Measurements from ENCODE around the gene NRXN2.

NRXN2 gene

DNA sequence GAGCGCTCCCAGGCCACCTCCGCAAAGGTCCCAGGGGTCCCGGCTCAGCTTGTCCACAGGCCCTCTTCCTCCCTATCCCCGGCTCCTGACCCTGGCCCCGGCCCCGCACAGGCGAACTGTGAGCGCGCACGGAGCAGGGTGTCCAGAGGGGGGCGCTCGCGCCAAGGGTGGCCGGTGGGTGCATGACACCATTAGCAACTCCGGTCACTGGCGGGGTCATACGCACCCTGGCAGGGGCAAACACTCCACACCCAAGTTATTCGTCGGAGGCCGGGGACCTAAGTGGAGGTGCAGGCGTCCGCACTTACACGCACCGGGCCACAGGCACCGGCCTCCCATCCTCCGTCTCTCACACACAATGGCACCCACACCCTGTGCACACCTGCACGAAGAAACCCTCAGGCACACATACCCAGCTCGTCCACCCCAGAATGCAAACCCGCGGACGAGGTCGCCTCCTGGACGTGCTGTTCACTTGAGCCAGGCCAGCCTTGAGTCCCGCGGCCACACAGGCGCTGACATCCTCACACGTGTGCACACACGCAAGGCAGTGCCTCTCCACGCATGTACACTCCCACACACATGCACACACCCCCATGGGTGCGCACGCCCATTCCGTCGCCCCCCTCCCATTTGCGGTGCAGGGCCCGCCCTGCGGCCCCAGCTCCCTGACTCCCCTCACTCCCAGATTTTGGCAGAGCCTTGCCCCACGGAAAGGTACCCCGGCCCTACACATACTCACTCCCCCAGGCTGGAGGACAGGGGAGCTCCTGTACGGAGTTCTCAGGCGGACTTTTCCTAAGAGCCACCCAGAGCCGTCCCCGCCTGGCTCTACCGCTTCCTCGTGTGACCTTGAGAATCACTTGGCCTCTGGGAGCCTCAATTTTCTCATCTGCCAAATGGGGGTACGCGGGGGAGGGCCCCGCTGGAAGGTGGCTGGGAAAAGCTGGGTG is 20.9 kb upstream of the NRXN2 start, which contains the start of gene RASGRP2:
Gene RASGRP2 (minus strand): TSS at position 552 of the 953 bp plus-strand sequence. CDS start 1,276 bp downstream, outside the sequence.
- DNase-seq (ENCODE audit: low spot score), result peak; percentile 85

DNA sequence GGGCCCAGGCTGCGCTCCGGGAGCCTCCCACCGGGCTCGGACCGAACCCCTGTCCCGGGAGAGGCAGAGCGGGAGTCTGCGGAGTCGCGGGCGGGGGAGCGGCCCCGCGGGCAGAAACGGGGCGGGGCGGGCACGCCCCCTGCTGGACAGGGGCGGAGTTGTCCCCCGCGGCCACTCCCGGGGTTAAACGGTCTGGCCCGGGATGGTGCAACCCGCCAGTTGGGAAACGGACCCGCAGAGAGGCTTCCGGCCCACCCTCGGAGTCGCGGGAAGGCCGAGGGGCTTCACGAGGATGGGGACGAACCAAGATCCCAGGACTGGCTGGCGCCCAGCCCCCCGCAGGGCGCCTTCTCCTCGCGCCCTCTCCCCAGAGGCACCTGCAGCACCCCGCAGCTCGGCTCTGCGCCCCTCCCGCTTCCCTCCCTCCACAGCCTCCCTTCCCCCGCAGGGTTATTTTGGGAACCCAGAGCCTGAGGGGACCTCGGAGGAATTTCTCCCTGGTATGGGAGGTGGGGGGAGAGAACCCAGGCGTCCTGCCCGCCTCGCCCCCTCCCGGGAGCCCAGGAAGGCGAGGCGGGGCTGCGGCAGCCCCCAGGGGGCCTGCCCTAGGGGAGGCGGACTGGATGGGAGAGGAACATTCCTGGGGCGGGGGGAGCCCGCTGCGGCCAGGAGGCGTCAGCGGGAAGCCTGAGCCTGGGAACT is 20.0 kb upstream of the NRXN2 start:
- DNase-seq (ENCODE audit: low spot score), result peak; percentile 76

DNA sequence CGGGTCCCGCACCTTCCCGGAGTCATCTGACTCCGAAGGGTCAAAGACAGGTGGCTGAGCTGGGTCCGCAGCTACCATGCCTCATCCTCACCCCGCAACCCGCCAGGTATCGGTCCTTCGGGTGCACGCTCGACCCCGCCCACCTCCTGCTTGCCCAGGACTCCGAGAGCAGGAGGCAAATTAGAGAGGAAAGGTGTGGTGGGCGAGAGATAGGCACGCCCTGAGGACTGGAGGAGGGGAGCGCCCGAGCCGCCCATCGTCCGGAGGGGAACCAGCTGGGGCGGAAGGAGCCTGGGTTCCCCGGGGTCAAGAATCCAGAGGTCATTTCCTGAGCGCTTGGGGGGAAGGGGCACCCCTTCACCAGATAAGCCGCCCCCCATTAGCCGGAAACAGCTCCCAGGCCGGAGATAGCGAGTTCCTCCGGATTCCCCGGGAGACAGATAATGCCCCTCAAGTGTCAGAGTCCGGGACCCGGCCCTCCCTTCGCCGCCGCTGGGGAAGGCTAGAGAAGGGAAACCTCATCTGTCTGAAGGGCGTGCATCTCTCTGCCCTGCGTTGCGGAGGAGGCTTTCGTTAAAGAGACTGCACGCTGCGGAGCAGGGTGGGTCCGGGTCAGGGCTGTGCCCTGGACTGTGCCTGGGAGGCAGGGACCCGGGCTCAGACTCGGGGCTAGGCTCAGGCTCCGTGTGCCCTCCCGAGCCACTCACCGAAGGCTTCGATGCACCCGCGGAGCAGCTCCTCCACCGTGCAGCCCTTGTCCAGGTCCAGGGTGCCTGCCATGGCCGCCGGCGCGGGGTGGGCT is 19.3 kb upstream of the NRXN2 start:
- DNase-seq (ENCODE audit: low spot score), result peak; percentile 23

DNA sequence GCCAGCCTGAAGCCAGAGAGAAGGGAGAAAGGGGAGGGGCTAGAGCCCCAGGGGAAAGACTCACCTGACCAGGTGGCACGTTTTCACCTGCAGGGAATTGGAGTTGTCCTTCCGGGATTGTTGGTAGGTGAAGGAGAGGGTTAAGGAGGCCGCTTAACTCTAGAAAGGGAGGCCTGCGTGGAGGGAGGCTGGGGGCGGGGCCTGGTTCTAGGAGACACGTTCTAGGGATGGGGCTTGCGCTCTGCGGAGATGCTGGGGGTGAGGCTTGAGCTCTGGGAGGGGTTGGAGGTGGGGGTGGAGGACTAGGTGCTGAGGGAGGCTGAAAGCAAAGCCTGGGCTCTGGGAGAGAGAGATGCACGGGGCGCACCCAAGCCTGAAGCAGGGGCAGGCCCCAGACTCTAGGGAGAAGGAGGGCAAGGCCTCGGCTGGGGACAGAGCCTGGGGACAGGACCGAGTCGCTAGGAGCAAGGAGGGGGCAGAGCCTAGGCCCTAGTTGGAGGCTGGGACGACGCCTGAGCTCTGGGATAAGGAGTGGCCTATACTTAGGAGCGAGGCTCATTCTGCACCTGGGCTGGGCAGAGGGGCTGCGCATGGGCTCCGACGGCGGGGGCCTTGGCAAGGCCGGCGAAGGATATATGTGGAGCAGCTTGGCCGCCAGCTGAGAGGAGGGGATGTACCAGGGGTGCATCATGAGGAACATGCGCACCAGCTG is 18.5 kb upstream of the NRXN2 start:
- DNase-seq (ENCODE audit: low spot score), result no peak

DNA sequence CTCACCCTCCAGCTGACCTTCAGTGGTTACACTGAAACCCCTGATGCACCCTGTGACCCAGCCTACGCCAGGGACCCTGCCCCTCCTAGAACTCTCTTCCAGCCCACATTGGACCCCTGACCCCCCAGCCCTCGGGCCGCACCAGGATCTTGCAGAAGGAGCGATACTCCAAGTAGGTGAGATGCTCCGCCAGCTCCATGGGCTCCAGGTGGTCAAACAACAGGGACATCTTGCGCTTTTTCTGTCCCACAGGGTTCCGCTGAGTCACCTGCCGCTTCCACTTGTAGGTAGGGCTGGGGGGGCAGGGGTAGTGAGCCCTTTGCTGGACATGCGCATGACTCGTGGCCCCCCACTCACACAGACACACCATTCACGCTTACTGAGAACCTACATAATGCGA is 16.9 kb upstream of the NRXN2 start:
- no peak for DNase-seq (ENCODE audit: low spot score)

DNA sequence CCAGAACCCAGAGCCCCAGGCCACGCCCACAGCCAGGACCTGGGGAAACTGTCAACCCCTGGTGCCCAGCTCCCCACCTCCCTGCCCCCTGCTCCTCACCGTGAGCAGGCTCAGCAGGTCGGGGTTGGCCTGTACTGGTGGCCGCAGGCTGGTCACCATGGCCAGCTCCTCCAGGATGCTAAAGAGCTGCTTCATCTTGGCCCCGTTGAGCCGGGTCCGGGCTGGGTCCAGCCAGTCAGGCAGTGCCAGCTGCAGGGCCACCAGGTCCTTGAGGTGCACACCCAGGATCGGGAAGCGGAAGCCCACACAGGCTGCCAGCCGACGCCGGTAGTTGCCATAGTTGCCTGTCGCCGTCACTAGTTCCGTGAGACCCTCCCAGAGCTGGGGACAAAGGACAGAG is 13.7 kb upstream of the NRXN2 start:
- DNase-seq (ENCODE audit: low spot score), result no peak

DNA sequence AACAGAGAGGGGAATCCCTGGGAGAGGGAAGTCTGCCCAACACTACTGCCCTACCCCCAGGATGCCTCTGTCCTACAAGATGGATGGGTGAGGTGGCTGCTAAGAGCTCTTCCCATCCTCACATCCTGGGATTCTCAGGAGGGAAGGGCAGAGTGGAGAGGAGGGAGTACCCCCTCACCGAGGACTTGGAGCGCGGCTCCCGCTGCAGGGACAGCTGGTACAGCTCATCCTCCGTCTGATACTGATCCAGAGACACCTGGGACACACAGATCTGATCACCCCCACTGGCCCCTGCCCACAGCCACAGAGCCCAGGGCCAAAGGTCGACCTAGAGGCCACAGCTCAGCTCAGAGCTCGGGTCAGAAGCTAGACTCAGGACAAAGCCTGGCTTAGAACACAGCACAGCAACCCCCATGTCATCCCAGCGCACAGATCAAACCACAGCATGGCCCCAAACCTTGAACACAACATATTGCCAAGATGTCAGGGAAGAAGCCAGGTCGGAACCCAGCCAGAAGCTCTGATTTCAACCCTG is 12.8 kb upstream of the NRXN2 start:
- no peak for DNase-seq (ENCODE audit: low spot score)

DNA sequence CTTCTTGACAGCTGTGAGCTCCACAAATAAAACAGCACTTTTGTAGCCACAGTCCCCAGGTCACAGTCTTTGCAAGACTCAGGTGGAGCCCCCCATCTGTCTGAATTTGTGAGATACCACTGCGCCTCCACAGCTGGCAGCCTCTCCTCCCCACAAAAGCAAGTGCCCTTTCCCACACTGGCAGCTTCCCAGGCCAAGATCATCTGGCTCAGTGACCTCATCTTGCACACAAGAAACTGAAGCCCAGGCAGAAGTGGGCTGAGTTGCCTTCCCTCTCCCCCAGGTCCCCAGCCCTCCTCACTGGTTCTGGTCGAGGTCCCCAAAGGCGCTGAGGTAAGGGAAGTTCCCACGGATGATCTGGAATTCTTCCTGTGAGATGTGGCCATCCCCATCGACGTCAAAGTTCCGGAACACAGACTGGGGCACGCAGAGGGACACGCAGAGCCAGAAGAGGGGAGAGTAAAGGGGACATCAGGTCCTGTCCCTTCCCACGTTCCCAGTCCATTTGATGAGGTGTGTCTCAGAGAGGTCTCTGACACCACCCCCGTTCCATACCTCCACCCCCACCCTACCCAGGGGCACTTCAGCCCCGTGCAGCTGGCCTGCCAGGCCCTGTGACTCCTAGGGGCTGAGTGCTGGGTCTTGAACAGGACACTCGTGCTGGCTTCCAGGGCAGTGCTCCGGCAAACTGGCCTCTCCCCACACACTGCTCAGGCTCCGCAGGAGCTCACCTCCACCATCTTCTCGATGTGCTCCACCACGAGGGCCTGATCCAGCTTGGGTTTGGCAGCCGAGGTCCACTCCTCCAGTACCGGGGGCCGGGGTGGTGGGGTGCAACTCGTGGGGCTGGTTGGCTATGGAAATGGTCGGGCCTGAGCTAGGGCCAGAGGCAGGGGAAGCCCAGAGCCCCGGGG is 12.1 kb upstream of the NRXN2 start:
- no peak for DNase-seq (ENCODE audit: low spot score)

DNA sequence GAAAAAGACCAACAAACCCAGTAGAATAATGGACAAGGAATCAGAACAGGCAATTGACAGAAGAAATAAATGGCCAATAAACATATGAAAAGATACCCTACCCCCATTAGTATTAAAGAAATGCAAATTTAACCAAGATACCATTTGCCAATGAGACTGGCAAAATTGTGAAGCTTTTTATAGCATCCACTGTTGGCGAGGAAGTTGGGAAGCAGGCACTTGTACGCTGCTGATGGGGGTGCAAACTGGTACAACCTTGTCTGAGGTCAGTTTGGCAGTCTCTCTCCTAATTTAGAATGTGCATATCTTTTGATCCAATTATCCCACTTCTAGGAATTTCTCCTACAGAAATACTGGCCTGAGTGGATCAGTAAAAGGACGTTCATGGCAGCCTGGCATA is 8.6 kb upstream of the NRXN2 start:
- no peak for DNase-seq (ENCODE audit: low spot score)

DNA sequence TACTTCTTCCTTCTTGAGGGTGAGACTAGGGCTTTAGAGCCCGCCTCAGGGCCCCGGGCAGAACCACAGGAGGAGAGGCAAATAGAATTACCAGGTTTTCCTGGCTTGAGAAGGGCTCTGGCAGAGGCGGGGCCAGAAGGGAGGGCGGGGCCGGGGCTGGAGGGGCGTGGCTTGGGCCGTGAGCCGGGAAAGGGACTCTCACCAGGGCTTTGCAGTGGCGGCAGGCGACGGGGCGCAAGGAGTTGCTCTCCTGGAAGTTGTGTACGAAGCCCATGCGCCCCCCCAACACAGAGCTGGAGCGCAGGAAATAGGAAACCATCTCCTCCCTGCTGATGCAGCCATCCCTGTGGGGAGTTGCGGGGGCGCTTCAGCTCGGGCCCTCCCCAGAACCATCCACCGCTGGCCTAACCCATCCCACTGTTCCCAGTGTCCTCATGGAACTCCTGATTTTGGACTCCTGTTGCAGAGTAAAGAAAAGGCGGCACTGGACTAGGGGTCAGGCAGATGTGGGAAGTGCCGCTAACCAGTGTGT is 6.9 kb upstream of the NRXN2 start:
- DNase-seq (ENCODE audit: low spot score), result no peak

DNA sequence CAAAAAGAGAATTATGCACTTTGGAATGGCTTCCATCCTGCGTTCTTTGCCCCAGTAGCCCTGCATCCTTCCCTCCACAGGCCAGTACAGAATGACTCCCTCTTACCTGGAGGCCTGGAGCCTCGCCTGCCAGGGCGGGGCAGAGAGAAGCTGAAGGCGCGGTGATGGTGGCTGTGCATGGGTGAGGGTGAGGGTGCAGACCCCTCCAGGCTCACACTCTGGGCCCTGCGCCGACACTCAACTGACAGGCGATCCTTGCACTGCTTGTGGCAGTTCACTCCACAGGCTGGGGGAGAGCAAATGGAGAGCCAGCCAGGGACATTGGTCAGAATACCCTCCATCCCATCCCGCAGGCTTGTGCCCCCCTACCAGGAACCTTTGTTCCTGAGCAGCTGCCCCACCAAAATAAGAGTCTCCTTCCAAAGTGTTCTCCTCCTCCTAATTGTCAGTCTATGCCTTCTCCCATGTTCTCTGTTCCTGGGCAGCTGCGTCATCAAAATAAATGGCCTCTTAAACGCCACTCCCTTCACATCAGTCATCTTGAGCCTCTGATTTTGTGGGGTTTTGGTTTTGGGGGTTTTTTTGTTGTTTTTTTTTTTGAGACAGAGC is 5.9 kb upstream of the NRXN2 start:
- no peak for DNase-seq (ENCODE audit: low spot score)

DNA sequence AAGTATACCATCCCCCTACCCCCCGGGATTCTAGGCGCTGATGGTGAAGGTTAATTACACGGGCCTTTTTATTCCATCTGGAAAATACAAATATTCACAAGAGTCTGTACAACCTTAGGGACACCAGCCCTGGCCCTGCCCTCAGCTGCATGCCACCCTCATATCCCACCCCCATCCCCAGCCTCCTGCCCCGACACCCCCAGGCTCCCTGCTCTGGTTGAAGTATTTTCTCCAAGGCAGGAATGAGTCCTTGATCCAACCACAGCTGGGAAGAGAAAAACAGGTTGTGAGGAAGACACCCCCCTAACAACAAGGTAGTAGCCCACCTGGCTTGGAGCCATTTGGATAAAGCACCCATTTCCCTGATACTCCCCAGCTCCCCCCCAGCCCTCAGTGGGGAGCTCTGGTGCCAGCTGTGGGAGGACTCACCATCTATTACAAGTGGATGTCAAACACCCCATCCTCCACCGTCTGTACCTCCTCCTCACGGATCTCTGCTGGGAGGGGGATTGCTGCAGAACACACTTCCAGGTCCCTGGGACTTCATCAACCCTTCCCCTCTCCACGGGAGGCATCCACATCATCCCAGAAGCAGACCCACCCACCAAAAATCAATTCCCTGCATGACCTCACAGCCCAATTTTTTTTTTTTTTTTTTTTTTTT is 4.0 kb upstream of the NRXN2 start:
- DNase-seq (ENCODE audit: low spot score), result no peak

DNA sequence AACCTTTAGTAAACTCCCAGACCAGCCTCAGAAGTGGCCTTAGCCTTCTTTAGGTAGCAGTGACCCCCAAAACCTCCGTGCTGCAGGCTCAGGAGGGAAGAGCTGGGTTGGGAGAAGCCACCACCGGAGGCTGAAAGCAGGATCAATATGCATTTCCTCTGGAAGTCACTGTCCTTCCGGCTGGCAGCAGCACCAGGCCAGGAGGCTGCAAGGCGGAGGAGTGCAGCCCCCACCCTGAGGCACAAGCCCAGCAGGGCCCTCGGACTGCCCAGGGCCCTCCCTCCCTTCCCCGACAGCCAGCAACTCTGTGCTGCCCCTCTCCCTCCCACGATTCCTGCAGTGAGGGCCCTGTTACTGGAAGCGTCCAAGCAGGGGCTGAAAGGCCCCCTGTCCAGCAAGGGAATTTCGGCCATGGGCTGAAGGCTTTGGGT is 3.2 kb upstream of the NRXN2 start:
- no peak for DNase-seq (ENCODE audit: low spot score)

DNA sequence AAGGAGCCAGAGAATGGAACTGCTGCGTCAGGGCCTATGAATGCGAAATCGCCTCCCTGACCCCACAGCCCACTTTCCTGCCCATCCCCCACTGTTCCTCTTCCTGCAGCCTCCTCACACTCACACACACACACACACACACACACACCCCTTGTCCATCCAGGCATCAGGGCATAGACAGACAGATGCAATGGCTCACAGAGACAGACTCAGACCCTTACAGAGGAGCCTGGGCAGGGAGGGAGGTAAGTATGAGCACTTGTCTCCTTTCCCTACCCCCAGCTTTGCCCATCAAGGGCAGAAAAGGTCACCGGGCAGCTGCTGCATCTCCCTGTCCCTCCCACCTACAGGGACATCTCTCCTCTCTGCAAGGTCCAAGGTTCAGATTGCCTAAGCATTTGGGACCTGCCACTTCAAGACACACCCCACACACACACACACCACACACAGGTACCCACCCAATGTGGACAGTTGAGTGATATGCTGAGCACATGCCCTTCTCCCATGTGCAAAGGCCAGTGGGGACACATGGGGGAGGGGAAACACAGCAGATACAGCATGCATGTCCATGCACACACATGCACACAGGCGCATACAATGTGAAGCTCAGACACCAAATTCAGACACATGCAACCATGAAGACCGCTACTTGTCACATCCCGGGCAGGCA is 2.0 kb upstream of the NRXN2 start:
- no peak for DNase-seq (ENCODE audit: low spot score)

DNA sequence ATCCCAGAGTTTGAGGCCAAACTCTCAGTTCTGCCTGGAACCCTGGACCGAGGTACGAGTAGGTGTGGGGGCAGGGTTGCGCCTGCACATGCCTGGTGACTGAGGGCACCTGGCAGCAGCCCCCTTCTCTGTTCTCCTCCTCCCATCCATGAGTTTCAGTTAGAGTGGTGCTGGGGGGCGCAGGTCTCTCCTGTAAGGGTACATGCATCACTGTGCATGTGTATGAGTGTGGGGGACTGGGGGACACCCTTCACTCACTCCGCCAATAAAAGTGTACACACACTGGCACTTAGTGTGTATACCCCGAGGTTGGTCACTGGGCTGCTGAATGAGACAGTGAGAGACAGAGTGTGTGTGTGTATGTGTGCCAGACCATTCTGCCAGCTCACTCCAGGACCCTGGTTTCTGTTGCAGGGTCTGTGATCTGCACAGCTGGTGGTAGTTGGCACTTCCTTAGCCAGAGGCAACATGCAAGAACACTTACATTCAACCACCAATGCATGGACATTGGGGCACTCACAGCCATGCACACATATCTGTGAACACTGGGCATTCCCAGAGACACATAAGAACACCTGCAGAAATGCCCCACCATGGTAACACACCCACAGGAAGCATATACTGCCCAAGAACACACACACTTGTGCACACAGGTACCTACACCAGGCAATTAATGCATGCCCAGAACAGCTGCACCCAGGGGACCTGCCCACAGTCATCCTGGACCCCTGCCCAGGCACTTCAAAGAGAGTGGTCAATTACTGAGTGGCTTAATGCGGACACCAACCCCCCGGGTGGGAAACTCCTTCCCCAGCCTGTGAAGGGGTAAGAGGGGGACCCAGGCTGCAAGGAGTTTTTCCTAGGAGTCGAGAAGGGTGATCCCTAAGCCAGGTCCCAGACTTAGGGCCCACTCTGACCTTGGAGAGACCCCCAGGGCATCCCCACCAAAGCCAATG is 1.2 kb upstream of the NRXN2 start:
- no peak for DNase-seq (ENCODE audit: low spot score)

DNA sequence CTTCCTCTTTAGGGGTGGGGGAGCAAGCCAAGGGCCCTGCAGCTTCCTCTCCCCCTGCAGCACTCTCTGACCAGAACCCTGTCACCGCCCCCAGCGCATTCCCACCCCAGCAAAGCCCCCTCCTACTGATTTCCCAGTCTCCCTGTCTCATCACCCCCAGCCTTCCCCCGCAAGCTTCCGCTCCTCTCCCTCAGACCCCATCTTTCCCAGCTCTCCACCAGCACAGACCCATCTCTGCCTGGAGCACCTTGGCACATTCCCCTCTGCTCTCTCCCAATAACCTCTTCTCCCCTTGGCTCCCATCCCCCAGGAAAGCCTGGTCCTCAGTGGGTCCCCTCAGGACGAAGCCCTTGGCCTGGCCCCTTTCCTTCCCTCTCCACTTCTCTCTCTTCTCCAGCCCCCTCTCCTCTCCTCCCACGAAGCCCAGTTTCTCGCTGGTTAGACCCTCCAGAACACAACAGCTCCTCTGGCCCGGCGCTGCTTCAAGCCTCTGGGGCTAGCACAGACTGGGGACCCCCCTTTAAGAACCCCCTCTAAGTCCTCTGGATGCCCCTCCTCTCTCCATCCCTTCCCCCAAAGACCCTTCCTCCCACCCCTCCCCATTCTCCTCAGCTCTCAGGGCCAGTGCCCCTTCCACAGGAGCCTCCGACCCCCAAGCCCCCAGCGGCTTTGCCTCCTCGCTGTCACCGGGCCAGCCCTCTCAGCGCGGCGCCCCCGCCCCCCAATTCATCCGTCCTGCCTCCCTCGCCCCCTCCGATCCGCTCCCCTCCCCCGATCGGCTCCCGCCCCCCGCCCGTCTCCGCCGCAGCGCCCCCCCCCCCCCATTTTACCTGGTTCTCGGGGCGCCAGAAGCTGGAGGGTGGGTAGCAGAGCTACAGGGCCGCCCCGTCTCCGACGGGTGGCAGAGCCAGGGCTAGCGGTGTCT is 594 bp downstream of the NRXN2 start:
- no peak for DNase-seq (ENCODE audit: low spot score)

Measured in CD4-positive, alpha-beta T cell treated with Interleukin-15 for 4 hours (primary cell).